ENCODE results near the gene LY9.
A peak's percentile ranks its signal among the peaks of the same experiment; 100 is the strongest.

GRCh38 chr1:160837558-160838205 lies 41.7 kb downstream of the LY9 start:
- TF ChIP-seq EZH2 (IDR thresholded peaks at IDR 0.05; ENCODE audit: borderline replicate concordance, low read depth, low read length, poor library complexity, severe bottlenecking) (no peak), CTCF (conservative IDR thresholded peaks at IDR 0.05; ENCODE audit: low read depth, low read length) (peak; percentile 33)
